ENCODE results near the gene GARS1.
"Not testable (repeated sequence)": the region's sequence is repeated elsewhere in the genome, so short reads cannot be mapped to it uniquely, and the experiment has no call there.

The GARS1 gene

DNA sequence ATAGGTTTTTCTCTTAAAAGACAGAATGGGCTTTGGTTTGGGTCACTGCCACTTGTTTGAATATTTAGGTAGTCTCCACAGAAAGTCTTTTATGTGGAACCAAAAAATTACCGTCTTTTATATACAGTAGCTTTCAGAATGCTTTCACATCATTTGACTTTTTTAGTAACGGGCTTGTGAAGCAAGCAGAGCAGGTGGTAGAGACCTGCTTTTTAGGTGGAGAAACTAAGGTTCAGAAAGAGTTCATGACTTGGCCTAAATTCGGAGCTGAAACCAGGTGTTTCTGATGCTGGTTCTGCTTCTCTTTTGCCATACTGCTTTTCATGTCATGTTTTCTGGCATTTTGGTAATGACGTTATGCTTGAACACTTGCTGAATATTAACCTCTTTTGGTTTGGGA is 36.3 kb downstream of the GARS1 start:
- no peak for DNase-seq (ENCODE audit: low read depth)

DNA sequence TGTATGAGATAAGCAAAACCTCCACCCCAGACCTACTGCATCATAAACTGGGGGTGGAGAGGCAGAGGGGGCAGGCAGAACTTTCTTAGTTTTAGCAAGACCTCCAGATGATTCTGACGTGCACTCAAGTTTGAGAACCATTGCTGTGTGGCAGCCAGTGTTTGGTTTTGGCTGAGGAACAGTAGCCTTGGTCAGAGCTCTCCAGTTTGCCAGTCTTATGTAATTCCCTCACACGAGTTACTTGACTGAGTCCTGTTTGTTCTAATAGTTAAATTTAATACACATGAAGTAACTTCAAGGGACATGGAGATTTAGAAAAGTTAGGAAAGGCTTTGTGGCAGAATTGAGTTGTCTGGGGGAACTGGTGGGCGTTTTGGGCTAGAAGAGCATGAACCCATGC is 38.5 kb downstream of the GARS1 start:
- DNase-seq (ENCODE audit: low read depth) = no peak

DNA sequence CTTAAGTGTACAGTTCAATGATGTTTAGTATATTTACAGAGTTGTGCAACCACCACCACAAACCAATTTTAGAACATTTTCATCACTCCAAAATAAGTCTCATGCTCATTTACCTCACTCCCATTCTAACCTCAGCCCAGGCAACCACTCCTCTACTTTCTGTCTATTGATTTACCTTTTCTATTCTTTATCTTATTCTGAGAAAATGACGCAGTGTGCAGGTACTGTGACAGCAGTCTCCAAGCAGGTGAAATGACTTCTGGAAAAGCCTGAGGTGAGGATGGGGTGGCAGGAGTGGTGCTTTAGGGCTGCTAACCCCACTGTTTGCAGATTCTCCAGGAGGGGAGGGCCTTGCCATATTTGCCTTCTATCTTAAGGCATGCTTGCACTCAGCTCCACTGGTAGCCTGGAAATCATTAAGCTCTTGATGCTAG is 39.5 kb downstream of the GARS1 start:
- no peak for DNase-seq (ENCODE audit: low read depth)

DNA sequence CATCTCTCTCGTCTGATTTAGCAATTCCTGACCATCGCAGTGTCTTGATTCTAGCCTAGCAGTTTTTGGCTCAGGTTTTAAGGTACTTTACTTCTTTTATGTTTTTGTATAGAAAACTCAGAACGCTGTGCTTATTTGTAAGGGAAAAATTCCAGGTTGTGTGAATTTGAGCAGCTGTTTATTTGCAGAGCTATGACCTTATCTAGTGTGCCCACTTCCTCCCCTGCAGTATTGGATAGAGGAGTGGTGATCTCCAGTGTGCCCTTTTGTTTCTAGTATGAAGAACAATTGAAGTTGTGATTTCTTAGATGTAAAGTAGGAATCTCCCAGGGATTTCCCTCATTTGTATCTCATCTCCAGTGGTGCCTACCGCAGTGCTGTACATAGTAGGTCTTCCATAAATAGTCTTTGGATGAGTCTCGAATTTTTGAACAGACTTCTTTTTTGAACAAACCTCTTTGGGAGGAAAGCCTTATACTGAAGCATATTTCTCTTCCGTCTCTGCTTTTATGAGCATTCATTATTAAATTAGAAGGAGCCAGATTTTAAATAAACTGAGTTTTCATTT is 40.0 kb downstream of the GARS1 start:
- DNase-seq (ENCODE audit: low read depth) = no peak

DNA sequence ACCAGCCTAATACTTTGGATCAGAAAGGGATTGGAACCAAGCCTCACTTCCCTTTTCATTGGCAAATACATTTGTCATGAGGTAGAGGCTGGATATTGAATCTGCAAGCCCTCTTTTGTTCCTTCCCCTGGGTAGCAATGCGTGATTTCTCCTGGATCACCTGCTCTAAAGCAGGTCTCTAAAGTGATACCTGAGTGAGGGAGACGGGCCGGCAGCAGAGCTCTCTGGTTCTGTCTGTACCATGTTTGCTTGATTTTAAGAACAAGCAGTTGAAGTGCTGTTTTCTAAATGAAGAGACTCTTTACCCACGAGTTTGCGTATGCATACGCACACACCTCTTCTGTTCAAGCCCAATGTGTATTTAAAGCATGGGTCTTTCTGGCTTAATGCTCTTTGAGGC is 41.1 kb downstream of the GARS1 start:
- DNase-seq (ENCODE audit: low read depth) = no peak

DNA sequence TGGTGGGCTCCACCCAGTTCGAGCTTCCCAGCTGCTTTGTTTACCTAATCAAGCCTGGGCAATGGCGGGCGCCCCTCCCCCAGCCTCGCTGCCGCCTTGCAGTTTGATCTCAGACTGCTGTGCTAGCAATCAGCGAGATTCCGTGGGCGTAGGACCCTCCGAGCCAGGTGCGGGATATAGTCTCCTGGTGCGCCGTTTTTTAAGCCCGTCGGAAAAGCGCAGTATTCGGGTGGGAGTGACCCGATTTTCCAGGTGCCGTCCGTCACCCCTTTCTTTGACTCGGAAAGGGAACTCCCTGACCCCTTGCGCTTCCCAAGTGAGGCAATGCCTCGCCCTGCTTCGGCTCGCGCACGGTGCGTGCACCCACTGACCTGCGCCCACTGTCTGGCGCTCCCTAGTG is 47.6 kb downstream of the GARS1 start:
- not testable (repeated sequence) for DNase-seq (ENCODE audit: low read depth)

DNA sequence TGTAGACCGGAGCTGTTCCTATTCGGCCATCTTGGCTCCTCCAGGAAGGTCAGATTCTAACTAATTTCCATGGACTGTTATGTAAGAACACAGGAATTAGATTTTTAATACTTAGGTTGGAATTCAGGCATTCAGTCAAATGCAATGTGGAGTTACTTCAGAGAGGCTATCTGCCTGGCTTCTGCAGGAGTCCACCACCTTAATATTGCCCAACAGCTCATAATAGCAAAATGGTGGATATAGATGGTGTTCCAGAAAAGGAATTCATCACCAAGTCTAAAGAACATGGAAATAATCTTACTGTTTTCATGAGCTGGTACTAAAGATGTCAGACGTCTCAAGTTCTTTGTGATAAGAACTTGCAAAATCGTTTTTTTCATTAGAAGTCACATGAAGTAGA is 48.1 kb downstream of the GARS1 start:
- DNase-seq (ENCODE audit: low read depth) = no peak

DNA sequence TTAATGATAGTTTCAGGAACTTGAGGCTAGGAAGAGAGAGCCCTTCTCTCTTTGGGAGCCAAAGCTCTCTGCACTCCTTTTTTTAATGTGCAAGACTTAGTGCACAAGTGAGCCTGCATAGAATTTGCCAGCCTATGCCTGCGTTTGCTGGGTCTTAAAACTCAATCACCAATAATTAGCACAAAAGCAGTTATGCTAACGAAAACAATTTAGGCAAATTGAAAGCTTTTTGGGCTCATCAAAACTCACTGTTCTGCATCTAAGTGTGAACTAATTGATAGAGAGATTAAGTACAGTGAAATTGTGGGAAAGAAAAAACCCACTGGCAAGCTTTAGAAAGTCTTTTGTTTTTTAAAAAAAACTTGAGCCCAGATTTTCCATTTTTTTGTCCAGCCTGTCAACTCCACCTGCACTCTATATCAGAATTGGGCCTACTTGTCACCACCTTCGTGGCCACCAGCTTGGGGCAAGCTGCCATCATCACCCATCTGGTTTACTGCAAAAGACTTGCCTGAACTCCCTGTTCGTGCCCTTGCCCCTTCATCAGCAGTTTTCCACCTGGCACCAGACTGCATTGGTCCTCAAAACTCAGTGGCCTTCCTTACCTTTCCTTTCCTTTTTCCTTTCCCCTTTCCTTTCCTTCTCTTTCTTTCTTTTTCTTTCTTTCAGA is 49.7 kb downstream of the GARS1 start:
- DNase-seq (ENCODE audit: low read depth) = no peak

DNA sequence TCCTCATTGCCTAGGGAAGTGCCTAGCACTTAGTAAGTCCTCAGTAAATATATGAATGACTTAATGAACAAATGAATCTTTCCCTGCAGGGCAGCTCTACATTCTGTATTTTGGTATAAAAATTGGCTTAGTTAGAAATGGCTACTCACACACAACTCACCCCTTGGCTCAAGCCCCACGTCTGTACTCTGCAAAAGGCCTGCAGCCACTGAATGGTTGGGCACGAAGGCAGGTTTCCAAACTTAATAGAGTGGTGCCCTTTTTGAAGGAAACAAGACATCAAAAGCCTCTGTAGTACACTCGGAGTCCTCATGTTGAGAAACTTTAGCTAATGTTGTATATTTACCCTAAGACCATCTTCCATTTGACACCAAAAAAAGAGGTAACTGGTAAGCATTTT is 51.0 kb downstream of the GARS1 start:
- DNase-seq (ENCODE audit: low read depth) = no peak

DNA sequence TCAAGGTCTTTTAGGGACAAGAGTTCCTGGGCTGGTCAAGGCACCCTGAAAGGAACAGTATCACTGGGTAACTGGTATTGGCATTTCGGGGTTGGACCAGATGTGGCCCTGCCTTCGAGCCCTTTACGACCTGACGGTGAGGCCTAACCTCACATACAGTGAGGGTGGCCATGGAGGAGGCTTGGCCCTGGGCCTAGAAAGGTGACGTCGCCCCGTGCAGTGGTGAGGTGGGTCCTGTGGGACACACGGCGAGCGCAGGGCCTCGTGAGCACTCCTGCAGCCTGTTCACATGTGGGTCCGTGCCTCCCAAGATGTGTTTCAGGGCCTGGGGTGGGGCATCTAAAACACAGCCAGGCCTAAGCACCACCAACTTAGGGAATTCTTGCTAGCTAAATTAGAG is 51.5 kb downstream of the GARS1 start:
- DNase-seq (ENCODE audit: low read depth) = no peak

DNA sequence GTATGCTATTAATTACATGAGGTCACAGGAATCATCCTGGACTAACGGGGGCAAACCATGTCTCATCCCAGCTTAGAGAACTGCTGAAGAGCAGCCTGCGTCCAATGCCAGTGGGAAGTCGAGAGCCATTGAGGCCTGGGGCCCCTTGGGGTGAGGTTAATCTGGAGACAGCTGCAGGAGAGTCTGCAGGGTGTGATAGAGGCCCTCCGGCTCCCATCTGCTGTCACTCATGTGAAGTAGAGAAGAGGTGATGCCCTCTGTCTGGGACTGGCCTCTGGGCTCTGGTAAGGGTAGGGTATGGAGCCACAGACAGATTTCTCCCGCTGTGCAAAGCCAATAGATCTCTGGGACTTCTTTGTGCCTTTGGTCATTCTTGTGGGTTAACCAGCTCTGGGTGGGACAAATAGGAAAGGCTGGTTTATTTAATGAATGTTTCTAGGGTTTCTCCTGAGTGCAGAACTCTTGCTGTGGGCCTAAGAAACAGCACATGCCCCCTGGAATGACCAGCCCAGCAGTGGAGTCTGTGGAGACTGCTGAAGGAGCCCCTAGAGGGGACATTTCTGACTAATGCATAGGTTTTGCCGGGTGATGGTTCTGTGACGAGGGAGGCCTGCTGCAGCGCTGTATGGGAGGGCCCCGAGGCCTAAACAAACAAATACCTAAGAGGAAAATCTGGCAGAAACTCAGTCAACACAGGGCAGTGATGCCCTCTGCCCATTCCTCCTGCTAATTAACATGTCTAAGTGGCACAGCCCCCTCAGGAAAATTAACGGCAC is 53.1 kb downstream of the GARS1 start:
- DNase-seq (ENCODE audit: low read depth) = no peak

DNA sequence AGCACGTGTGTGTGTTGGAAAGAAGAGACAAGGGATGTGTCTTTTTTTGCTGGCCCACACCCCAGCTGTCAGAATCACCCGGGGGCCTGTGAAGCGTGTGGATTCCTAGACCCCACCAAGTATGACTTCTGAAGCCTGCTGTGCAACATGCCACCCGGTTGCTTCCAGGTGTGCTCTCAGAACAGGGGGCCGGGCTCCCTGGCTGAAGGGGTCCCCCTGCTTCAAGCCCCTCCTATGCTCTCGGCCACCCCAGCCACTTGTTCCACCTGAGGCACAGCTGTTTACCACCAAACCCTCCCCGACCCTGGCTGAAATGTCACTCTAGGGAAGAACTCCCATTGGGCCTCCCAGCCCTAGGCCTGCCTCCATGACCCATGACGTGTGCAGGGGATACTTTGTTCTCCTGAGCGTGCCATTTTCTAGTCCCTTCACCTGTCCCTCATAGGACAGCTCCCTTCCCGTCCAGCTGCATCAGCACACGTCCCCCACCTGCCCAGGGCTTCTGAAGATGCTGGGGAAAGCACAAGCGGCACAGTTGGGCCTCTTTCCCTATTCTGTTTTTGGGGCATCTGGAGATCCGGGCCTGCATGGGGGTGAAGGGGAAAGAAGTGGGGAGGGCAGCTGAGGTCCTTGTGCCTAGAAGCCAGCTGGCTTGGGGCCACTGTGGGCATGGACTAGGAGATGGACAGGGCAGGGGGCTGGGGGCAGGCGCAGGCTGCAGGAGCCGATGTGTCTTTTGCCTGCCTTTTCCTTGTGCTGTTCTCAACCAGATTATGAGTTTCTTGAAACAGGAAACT is 54.3 kb downstream of the GARS1 start:
- DNase-seq (ENCODE audit: low read depth) = no peak

DNA sequence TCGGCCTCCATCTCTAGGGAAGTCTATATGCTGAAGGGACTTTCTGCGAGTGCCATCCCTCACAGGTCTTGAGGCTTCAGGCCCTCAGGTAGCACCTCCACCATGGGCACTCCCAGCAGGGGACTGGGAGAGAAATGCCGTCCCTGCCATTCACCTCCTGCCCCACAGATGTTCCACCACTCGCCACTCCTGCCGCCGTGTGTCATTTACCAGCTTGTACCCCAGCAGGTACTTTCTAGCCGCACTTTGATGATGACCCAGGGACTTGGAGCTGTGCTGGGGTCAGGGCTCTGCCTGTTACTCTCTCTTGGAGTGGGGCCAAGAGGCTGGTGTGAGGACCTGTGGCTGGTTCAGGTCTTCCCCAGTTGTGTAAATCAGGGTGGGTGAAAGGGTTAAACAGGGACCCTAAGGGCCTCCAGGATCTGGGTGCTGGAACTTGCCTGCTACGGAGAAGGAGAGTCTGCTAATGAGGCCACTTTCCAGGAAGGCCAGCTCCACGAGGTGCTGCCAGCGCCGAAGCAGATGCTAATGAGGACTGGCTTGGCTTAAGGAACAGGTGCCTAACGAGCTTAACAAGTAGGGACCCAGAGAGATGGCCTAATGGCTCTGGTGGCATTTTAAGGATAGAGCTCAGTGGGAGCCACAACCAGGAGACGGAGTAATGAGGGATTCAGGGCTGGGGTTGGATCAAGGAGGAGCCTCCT is 55.2 kb downstream of the GARS1 start:
- DNase-seq (ENCODE audit: low read depth) = no peak

DNA sequence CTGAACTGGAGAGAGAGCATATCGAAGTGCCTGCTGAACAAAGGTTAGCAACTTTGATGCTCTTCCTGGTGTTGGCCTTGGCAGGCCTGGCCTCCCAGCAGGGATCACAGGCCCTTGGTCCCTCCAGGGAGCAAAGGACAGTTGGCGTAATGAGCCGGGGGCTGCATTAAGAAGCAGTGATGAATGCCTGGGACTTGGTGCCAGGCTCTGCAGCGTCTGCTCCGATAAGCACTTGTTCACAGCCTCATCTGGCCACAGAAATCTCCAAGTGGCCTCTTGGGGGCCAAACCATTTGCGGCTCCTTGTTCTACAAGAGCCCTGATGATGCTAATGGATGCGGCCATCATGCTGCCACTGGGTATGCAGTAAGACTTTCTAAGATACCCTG is 55.7 kb downstream of the GARS1 start:
- DNase-seq (ENCODE audit: low read depth) = no peak

DNA sequence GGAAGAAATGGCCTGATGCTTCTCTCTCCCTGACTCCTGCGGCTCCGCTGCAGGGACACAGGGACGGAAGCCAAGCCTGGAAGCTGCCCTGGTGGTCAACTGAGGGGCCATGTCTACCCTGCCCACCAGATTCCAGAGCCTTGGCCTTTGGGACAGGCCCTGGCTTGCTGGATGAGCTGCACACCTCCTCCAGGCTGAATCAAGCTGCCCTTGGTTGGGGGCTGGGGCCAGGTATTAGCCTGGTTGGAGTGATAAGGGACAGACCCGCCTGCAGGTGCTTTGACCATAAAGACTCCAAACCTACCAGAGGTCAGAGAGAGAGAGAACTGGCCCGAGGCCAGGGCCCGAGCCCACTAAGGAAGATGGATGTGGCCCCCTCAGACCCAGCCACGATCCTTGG is 57.5 kb downstream of the GARS1 start:
- DNase-seq (ENCODE audit: low read depth) = no peak

DNA sequence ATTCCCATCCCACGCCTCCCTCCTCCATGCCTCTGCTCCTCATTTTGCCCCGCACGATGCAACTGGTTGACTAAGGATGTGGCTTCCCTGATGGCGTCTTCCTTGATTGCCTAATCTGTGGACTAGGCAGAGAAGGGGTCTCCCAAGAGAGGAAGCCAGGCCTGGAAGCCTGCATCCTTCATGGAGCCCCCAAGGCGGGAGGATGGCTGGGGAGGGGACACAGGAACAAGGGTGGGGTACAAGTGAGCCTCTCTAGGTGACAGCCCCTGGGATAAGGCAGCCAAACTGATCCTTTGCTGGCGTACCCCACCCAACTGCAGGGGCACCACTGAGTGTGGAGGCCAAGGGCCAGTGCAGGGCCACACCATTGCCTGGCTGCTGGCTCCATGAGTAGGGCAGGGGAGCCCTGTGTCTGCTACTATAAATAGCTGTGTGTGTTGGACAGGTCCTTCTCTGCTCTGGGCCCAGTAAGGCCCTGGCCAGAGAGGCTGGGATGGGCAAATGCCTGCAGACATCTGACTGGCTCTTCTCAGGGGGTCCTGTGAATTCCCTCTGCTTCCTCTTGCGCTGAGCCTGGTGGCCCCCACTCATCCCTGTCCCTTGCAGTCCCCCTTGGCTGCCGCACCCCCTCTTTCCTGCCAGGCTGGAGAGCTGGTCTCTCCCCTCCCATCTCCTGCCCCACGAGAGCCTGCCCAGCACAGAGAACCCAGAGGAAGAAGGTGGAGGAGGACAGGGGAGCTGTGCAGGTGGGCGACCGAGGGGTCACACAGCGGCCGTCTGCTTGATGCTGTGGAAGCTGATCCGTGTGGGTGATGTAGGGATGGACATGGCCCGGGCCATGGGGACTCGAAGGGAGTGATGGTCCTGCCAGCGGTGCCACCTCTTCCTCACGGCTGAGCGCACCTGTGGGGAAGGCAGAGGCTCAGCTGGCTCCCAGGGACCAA is 58.3 kb downstream of the GARS1 start:
- DNase-seq (ENCODE audit: low read depth) = no peak

DNA sequence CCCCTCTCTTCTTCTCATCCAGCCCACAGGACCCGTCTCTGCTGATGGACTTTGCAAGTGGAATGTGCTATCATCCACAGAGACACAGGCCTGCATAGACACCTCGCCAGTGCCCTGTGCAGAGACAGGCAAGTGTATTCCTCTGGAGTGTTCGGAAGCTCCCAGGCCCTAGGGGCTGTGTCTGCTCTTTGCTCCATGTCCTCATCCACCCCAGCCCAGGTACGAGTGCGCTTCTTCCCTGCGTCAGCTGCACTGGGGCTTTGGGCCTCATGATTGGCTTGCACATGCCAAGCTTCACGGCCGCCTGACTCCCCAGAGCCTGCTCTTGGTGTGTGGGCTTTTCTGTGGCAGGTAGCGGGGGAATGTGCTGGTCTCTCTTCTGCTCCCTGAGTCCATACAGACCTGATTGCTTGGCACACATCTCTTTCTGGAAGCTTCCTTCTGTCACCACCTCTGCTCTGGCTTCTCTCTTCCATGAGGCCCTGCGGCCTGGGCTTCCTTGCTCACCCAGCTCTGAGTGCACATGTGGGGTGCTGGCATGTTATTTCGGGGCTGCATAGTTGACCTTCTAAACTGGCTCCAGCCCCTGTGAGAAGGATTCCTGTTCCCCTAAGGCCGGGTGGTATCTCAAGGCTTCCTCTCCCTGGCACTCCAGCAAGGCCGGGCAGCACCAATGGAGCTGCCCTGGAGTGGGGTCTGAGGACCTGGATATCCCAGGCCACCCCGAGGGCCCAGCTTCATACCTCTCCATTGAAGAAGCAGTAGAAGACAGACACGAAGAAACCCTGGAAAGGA is 59.8 kb downstream of the GARS1 start:
- no peak for DNase-seq (ENCODE audit: low read depth)

DNA sequence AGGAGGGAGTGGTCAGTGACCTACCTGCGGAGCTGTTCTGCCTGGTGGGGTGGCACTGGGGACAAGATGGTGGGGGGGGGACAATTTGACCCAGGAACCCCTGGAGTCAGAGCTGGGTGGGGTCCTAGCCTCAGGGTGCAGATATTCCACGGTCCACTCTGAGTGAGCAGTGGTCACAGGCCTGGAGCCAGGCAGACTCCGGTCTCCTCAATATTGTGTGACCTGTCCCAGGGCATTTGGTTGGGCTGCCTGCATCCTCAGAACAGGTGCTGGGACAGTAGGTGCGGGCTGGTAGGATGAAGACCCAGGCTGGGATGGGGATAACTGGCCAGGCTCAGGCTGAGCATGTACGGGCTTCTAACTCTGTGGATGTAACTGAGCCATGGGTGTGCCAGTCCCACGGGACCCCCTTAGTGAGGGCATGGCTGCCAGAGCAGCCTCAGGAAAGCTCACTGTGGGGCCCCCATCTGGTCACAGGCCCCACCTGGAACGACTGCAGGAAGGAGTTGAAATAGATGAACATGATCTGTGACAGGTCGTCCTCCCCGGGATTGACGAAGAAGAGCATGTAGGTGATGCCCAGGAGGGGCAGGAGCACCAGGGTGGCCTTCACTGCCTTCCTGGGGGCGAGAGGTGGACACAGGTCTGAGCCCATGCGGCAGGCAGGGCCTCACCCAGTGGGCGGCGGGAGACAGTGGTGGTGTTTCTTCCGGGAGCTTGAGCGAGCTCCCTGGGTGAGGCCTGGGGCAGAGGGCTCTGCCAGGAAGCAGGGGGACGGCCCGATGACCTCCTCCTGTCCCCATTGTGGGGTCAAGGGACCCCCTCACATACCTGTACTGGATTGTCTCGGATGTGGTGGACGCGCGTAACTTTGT is 60.7 kb downstream of the GARS1 start:
- DNase-seq (ENCODE audit: low read depth) = no peak
